ENCODE data around the gene MTMR2.

Gene MTMR2

GRCh38 chr11:95917193-95918036 is 6.5 kb downstream of the MTMR2 start:
- peak; percentile 14 for DNase-seq

DNA sequence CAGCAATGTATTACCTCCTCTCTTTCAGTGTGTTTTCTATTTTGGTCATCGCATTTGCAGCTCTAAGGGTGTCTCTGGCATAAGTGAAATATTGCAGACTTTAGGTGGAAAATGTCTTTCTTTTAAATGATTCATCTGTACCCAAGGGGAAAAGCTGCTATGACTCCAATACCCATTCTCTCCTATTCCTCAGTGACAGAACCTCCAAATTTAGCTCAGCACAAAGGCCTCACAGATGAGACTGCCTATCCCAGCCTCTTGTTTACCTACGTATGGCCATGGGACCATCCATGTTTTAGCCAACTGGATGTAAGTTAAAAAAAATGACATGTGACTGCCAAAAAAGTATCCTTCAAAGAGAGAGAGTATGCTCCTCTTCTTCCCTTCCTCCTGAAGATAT is 7.9 kb downstream of the MTMR2 start:
- no peak for DNase-seq

DNA sequence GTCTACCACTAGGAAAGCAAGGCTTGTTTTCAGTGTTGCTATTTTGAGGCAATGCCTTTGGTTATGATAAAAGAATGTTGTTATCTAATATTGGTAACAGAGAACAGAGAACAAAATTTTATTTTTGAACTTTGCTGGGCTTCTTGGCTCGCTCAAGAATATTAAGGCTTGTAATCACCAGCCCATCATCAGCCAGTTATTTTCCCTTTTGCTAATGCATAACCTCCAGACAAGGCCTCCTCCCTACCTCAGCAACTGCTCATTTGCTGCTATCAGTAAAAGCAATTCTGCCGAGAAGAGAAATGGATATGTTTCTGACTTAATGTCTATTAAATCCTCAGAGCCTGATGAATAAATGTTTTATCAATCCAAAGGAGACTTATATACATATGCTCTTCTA is 8.9 kb downstream of the MTMR2 start:
- DNase-seq: no peak

GRCh38 chr11:95913830-95914615 is 9.9 kb downstream of the MTMR2 start:
- no peak for DNase-seq

- DNase-seq: no peak
Observed at GRCh38 chr11:95912902-95913560, 10.9 kb downstream of the MTMR2 start.

DNA sequence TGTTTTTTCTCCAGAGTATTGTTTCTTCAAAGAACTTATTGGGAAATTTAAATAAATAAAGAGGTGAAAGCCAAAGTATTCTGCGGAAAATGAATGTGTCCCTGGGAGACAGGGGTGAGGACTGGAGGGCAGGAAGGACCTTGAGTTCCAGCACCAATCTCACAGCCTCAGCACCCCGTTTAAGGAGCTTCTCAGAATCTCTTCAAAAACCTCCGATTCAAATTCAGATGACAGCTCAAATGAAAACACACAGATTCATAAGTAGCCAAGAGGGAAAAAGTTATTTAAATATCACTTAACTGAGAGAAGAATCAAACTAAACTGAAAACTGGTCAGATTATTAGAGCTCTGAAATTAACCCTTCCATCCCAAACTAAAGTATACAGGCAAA is 12.5 kb downstream of the MTMR2 start:
- no peak for DNase-seq

GRCh38 chr11:95910638-95911368 is 13.1 kb downstream of the MTMR2 start:
- DNase-seq: no peak

DNA sequence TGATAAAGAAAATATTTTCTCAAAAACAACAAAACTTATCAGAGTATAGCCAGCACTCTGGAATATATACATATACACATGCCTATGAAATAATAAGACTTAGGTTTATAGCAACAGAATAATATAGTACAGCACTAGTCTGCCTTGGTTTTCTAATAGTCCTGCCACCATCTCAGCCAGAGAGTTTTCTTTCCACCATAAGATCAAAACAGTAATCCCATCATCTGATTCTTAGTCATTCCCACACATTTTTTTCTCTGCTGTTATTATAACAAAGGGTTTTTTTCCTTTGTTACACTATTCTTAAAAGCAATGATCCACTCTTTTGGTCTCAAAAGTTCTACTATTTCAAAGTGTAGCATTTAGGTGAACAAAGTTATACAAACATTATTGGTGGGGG is 15.1 kb downstream of the MTMR2 start:
- DNase-seq: no peak

DNA sequence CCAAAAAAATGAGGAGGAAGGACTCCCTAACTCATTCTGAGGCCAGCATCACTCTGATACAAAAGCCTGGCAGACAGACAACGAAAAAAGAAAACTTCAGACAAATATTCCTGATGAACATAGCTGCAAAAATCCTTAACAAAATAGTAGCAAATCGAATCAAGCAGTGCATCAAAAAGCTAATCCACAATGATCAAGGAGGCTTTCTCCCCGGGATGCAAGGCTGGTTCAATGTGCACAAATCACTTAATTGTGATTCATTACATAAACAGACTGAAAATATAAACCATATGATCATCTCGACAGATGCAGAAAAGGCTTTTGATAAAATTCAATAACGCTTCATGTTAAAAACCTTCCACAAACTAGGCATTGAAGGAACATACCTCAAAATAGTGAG is 16.4 kb downstream of the MTMR2 start:
- no peak for DNase-seq

DNA sequence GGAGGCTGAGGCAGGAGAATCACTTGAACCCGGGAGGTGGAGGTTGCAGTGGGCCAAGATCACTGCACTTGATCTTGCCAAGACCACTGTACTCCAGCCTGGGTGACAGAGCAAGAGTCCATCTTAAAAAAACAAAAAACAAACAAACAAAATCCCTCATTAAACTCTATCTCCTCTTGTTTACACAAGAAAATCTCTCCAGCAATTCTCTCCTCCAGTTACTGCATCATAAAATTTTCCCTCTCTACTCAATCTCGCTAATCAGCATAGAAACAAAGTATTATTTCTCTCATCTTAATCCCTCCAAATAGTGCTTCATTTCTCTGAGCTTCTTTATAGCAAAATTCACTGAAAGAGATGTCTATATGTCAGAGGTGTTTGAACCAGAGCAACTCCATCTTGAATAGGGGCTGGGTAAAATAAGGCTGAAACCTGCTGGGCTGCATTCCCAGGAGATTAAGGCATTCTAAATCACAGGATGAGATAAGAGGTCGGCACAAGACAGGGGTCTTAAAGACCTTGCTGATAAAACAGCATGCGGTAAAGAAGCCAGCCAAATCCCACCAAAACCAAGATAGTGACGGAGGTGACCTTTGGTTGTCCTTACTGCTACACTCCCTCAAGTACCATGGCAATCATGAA is 19.8 kb downstream of the MTMR2 start:
- no peak for DNase-seq

DNA sequence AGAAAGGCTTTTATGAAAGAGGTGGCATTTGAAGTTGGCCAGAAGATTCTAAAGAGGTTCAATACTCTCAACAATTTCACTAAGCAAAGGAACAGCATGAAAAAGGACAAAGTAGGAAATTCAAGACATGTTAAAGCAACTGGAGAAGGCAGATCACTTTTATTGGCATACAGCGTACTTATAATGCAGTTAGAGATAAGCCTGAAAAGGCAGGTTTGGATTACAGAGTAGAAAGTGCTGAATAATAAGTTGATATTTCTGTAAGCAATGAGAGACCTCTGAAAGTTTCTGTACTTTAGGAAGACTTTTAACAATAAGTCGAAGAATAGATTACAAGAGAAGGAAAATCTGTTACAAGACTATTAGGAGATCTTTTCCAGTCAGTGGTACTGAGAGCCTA is 25.1 kb downstream of the MTMR2 start:
- peak; percentile 17 for DNase-seq

DNA sequence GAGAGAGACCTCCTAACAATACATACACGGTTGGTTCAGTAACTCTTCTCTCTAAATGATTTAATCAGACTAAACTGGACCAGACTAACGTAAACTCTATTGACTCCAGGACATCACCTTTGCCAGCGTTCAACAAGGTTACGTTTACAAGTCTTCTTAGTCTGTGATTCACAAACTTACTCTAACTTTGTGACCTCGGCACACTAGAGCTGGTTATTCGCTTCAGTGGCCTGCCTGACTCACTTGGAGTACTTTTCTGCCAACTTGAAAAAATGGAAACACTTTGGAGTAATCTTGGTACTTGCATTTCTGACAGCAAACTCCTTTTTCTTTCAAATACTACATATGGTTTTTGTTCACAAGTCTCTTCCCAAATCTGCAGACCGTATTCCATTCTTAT is 26.2 kb downstream of the MTMR2 start:
- DNase-seq: no peak

DNA sequence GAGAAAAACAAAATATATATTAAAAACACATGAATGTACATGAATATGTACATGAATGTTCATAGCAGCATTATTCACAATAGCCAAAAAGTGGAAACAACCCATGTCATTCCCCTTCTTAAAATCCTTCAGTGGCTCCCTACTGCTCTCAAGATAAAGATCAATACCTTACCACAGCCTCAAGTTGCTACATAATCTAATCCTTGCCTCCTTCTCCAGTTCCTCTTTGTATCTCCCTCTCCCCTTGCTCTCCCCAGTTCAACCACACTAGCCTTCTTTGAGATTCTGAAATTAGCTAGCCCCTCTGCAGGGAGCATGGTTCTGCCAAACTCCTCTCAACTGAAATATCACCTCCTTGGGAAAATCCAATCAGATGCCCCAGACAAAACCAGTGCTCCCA is 28.1 kb downstream of the MTMR2 start:
- DNase-seq: peak; percentile 57

GRCh38 chr11:95892892-95893570 is 30.9 kb downstream of the MTMR2 start:
- no peak for DNase-seq

DNA sequence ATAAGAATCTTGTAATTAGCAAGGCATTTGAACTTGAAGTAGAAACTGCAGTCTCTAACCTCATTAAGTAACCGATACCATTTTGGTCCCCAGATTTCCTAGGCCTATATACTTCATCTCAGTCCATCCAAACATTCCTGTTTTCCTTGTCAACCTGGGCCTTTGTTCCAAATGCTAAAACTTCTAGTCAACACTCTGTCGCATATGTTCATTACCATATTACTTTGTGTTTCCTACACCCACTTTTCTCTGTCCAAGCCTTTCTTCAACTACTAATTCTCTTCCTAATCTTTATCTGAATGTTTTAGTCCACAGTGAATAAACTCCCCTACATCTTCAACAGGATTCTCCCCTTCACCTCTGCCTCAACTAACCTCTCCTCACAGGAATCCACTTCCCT is 31.4 kb downstream of the MTMR2 start:
- DNase-seq: no peak

DNA sequence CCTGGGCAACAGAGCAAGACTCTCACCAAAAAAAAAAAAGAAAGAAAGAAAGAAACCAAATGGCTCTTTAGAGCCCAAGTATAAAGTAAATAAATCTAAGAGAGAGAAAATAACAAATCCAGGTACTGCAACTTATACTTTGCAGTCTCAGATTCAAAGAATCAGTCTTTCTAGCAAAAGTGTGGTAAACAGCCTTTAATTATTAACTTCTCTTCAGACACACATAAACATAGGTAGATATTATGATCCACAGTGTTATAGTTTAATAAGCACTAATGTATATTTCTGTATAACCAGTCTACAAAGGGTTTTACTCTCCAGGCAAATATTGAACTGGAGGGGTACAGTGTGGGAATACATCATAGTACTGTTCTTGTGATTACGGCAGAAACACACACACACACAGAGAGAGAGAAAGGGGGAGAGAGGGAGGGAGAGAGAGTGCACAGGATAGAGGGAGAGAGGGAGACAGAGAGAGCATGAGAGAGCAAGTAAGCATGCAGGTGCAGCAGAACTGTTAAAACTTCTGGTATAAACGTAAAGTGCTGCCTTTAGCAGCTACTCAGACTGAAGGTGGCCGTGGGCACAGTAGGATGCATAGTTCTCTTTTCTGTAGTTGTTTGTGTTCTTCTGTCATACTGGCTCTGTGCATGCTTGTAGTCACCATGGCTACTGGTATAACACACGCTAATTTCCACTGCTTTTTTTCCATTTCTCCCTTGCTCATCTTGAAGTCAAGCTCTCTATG is 32.3 kb downstream of the MTMR2 start:
- no peak for DNase-seq

GRCh38 chr11:95888852-95889251 is 35.1 kb downstream of the MTMR2 start:
- no peak for DNase-seq

- no peak for DNase-seq
Observed at GRCh38 chr11:95888439-95888838, 35.5 kb downstream of the MTMR2 start.

DNA sequence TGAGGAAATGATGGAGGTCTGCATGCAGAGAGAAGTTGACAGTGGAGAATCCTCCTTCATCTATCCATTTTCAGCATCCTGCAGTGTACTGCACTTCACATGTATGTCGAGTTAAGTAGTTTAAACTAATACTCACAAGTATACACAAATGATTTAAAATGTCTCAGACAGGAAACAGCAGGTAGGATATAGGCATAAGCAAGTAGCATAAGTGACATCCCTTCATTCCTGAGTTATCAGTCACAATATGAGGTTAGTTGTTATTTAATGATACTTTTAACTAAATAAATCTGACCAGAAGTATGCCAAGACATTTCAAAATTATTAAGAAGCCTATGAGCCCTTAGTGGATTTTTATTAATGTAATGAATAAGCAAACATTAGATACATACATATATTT is 37.4 kb downstream of the MTMR2 start:
- no peak for DNase-seq

DNA sequence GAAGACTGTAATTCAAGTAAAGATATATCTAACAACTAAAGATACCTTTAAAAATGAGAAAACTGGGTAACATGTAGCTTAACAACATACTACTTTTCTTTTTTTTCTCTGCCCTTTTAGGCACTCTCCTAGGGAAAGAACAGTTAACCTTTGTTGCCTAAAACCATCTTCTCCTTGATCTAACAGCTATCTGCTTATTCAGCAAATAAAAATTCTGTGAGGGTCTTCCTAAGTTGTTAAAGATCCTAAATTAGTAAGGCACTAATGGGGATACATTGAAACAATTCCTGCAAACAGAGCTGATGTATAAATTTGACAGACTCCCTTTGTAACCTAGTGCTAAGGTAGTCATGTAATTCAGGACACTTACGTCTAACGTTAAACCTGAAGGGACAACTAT is 39.1 kb downstream of the MTMR2 start:
- DNase-seq: no peak

- DNase-seq: no peak
Observed at GRCh38 chr11:95884376-95884775, 39.5 kb downstream of the MTMR2 start.

All from hematopoietic multipotent progenitor cell treated with erythropoietin and hydrocortisone succinate and interleukin-3 and kit ligand, for 6 days (in vitro differentiated cells).